HG03066 (cell line): ENCODE results near the gene USP49.
"Not testable (repeated sequence)": the region's sequence is repeated elsewhere in the genome, so short reads cannot be mapped to it uniquely, and the experiment has no call there.

Source experiments
- ATAC-seq: cut with Tn5 transposase; IDR thresholded peaks from one replicate; pipeline ENCODE4 v1.9.1; 2021; ENCODE audit warnings: low read depth; ENCODE audit not compliant: unreplicated experiment

USP49 gene

GRCh38 chr6:41895300-41896233 lies at the start of gene USP49:
USP49 (minus strand) TSS chr6:41895375; CDS start chr6:41806983, 88,392 bp downstream.
- ATAC-seq: peak; percentile 79

- ATAC-seq: no peak
Measured at GRCh38 chr6:41943456-41943855, 48.3 kb upstream of the USP49 start.

GRCh38 chr6:41942882-41943281 lies 47.7 kb upstream of the USP49 start:
- ATAC-seq: not testable (repeated sequence)

- ATAC-seq: peak; percentile 6
Measured at GRCh38 chr6:41942067-41942851, 47.1 kb upstream of the USP49 start.

- peak; percentile 74 for ATAC-seq
Measured at GRCh38 chr6:41941280-41942066, 46.3 kb upstream of the USP49 start, which contains the start of gene CCND3. CCND3 (minus strand) TSS chr6:41941808; CDS start chr6:41941649, 159 bp downstream.

GRCh38 chr6:41940759-41941279 lies 45.6 kb upstream of the USP49 start:
- ATAC-seq: no peak

- no peak for ATAC-seq
Measured at GRCh38 chr6:41939848-41940758, 44.9 kb upstream of the USP49 start.

- no peak for ATAC-seq
Measured at GRCh38 chr6:41939176-41939847, 44.1 kb upstream of the USP49 start.

GRCh38 chr6:41938590-41939175 lies 43.5 kb upstream of the USP49 start:
- no peak for ATAC-seq

GRCh38 chr6:41937861-41938574 lies 42.8 kb upstream of the USP49 start:
- no peak for ATAC-seq

GRCh38 chr6:41937472-41937860 lies 42.3 kb upstream of the USP49 start:
- no peak for ATAC-seq

GRCh38 chr6:41936073-41936837 lies 41.1 kb upstream of the USP49 start:
- ATAC-seq: peak; percentile 41

GRCh38 chr6:41935685-41936072 lies 40.5 kb upstream of the USP49 start:
- ATAC-seq: no peak

- no peak for ATAC-seq
Measured at GRCh38 chr6:41935193-41935574, 40.0 kb upstream of the USP49 start.

GRCh38 chr6:41934278-41935192 lies 39.4 kb upstream of the USP49 start:
- ATAC-seq: no peak

GRCh38 chr6:41932378-41932777 lies 37.2 kb upstream of the USP49 start:
- no peak for ATAC-seq
